NAMALWA (cell line): ENCODE results near the gene DPM3.

ENCODE experiments used
- DNase-seq: peaks from one replicate; pipeline ENCODE4 v3.0.0-alpha.2; 2015; ENCODE audit warnings: low spot score

Gene DPM3

DNA sequence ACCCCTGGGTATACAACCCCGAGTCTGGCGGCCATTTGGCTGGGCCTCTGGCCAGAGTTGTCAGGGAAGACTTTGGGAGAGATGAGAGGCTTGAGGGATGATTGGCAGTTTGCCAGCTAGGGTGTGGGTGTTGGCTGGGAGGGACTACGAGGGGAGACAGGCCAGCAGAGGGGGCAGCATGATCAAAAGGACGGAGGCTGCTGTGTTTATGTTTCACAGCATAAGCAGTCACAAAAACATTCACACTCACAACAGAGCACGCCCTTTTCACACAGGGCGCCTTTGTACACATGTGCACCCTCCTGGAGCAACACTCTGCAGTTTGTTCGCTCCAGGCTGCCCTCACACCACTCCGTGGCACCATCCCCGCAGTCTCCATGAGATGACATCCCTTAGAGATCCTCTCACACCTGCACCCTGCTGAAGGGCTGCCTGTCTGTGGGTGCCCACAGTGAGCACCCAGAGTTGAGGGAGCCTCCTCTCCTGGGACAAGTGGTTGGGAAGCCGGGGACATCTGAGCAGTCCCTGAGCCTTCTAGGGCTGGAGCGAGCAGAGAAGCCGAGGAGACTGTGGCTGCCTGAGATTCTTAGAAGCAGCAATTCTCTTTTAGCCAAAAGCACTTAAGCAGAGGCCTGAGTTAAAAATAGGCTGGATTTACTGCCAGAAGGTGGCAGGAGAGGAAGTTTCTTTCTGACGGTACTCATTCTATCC is 46.3 kb downstream of the DPM3 start:
- DNase-seq = peak; percentile 74

DNA sequence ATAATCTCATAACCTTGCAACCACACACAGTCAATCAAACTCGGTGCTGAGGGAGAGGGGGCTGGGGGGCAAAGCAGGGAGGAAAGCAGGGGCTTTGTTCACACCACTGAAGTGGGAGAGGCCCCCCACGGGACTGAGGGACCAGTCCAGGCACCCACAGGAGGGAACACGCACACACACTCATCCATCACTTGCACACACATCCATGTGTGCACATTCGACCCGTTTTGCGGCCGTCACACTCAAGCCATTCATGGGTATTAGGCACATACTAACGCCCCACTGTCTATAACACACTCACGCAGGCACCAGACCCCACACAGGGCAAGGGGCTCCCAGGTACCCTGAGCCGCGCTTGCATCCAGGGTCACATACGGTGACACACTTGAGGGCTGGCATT is 47.7 kb downstream of the DPM3 start:
- no peak for DNase-seq

DNA sequence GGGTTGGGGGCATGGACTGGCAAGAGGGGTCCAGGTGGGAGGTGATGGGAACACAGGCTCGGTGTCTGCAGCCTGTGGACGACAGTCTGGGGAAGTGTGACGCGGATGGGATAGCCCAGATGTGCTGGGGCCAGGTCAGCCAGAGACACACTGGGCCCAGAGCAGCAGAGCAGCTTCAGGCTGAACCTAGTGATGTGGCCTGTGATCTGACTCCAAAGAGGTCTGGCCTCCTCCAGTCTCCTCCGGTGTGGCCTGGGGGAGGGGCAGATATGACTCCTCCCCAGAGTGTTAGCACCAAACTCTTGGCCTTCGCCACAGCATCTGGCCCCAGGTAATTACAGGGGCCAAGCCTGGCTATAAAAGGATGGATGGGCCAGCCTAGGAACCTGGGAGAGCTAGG is 48.2 kb downstream of the DPM3 start:
- DNase-seq = no peak

DNA sequence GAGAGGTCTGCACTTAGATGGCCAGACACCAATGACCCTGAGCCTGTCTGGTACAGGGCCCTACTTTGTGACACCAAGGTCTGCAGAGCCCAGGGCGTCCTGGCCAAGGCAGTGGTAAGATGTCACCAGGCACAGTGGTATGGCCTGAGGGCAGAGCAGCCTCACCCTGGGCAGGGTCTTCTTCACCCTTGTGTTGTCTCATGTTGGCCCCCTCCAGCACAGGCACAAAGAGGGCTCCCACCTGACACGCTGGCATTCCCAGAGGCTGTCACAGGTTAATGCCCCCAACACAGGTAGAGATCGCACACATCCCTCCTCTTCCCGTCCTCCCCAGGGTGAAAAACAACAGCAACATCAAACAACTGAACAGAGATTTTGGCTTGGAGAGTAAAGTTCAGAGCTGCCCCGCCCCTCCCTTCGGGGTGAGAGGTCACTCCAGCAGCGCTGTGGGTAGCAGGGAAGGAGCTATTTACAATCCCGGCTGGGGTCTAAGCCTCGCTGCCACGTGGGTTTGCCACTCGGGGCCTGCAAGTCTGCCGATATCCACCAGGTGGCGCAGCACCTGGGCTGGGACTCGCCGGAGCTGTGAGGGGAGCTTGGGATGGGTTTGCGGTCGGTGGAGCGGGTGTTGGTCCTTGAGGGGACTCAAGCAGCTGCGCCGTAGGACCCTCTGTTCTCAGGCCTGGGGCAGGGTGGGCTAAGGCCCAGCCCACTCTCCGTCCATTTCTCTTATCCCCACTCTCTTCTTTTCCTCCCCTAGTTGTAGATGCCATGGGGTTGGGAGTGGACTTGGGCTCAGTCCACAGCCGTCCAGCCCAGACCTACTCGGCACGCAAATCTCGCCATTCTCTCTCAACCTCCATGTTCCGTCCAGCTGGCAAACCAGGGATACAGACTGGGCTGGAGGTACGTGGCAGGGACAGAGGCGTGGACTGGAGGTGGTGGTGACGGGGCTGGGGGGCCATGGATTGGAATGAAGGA is 49.0 kb downstream of the DPM3 start:
- peak; percentile 92 for DNase-seq
